Cardiac fibroblast (primary cell): Measurements from ENCODE around the gene FCRL6.
A peak's percentile ranks its signal among the peaks of the same experiment; 100 is the strongest.

Source experiments
- DNase-seq, 2 donors: peaks; one replicate each; pipeline versions ENCODE4 v3.0.0 to v3.0.0-alpha.2; 2010; ENCODE audit warnings: low read depth in 2 of 2
- H3K4me3 ChIP-seq, 2 donors: replicated peaks in 1 of 2; 1 replicate in 1 of 2; 2 replicates in 1 of 2; pipeline ENCODE4 v1.5.1; 2011; ENCODE audit warnings: low read depth in 2 of 2, low read length in 2 of 2, mild to moderate bottlenecking in 2 of 2, moderate library complexity in 1 of 2
- CTCF ChIP-seq: IDR thresholded peaks from one replicate; pipeline ENCODE4 v1.5.1; 2011; ENCODE audit warnings: low read depth, mild to moderate bottlenecking, low read length, inconsistent platforms

FCRL6 gene

GRCh38 chr1:159802111-159802510 lies at the start of gene FCRL6:
FCRL6 (plus strand) TSS chr1:159802360; CDS start chr1:159802425, 65 bp downstream.
- no peak for TF ChIP-seq CTCF
- DNase-seq: no peak
- H3K4me3 ChIP-seq: no peak within 1 kb of the TSS

GRCh38 chr1:159753386-159753785 lies 48.8 kb upstream of the FCRL6 start:
- no peak for DNase-seq
- no peak overlapping the region for H3K4me3 ChIP-seq
- TF ChIP-seq CTCF: no peak

- DNase-seq: no peak
- no peak for TF ChIP-seq CTCF
- no peak overlapping the region for H3K4me3 ChIP-seq
Observed at GRCh38 chr1:159755451-159756007, 46.6 kb upstream of the FCRL6 start.

- peak; percentile 39 to 89 for DNase-seq
- TF ChIP-seq CTCF: no peak
- no peak overlapping the region for H3K4me3 ChIP-seq
Observed at GRCh38 chr1:159756397-159756796, 45.8 kb upstream of the FCRL6 start.

- no peak overlapping the region for H3K4me3 ChIP-seq
- peak in 1 of 2 donors; percentile 78 for DNase-seq
- TF ChIP-seq CTCF: no peak
Observed at GRCh38 chr1:159763686-159764085, 38.5 kb upstream of the FCRL6 start.

- H3K4me3 ChIP-seq: no peak overlapping the region
- no peak for DNase-seq
- no peak for TF ChIP-seq CTCF
Observed at GRCh38 chr1:159765806-159766205, 36.4 kb upstream of the FCRL6 start.
